Measurements from ENCODE around the gene MRTFA. TPM values are rescaled to one million over a fixed set of nuclear protein-coding genes. Genes with fewer than 3 reads are reported as not detected.

MRTFA gene
- total RNA-seq, 1 experiment from 2014 or later: 28.0 TPM

DNA sequence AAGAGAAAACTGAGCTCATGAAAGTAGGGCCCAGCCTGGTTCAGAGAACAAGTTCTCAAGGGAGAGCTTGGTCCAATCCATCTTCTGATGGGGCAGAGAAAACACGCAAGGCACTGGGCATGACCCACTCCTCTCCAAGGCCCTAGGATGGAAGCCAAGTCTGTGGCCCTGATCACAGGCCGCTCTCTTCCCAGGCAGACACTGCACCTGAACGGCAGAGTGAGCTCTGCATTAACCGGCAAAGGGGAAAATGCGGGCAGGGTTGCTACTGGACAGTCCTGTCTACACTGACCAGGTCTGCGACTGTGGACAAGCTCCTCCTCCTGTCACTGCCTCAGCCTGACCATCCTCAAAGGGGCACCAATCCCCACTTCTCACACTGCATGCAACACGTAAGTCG, 216.8 kb downstream of the MRTFA start:
- no TSS peak for BruUV-seq (replicated peaks)
- ATAC-seq (no peak), DNase-seq (ENCODE audit: low read depth, low spot score) (no peak)
- Histone ChIP-seq H3K9me3 (ENCODE audit: control insufficient read depth in 1 of 2, insufficient read depth in 1 of 2, low read depth in 1 of 2, low read length in 2 of 2) (no peaks in the 10 kb centered on the region), H2AFZ (ENCODE audit: low read depth, low read length, poor library complexity, severe bottlenecking) (no peak overlapping the region), H3K4me3 (replicated peaks in 1 of 2; ENCODE audit: low read depth in 1 of 2, low read length in 2 of 2) (no peak overlapping the region), H3K36me3 (ENCODE audit: control insufficient read depth in 1 of 2, insufficient read depth in 2 of 2, low read length in 2 of 2) (no peaks in the 10 kb centered on the region; a peak in 2 of 4 replicates), H3K4me1 (ENCODE audit: control insufficient read depth in 1 of 2, insufficient read depth in 2 of 2, low read length in 2 of 2) (no peaks in the 10 kb centered on the region), H3K9me2 (ENCODE audit: insufficient read depth) (no peaks in the 10 kb centered on the region), H4K20me1 (ENCODE audit: insufficient read depth) (no peaks in the 10 kb centered on the region), H3K9ac (ENCODE audit: low read length) (no peak overlapping the region), H3K27ac (ENCODE audit: low read depth, low read length) (no peak overlapping the region), H3K27me3 (ENCODE audit: insufficient read depth, low read length) (no peaks in the 10 kb centered on the region), H3K4me2 (ENCODE audit: low read length) (no peak overlapping the region), H3K79me2 (ENCODE audit: insufficient read depth, low read length) (no peaks in the 10 kb centered on the region)
- ChIA-PET RAD21 (ENCODE audit: low non-redundant PET in 1 of 2, low total read pairs in 2 of 2, uncharacterized antibody in 2 of 2, unreplicated experiment in 2 of 2) (no interaction called here), POLR2A (no interaction called here), CTCF (interaction anchor here (0.7 kb wide), 1 partner anchor 17 kb away, joined by 3 read pairs; no protein-coding TSS in a partner anchor)
- TF ChIP-seq EZH2phosphoT487 (IDR thresholded peaks at IDR 0.05; ENCODE audit: borderline replicate concordance) (no peak), FOSL1 (IDR thresholded peaks at IDR 0.05; ENCODE audit: low read depth) (no peak), ATF3 (IDR thresholded peaks at IDR 0.05) (no peak)
- intact Hi-C loops (cut with micrococcal nuclease): no loop called here

DNA sequence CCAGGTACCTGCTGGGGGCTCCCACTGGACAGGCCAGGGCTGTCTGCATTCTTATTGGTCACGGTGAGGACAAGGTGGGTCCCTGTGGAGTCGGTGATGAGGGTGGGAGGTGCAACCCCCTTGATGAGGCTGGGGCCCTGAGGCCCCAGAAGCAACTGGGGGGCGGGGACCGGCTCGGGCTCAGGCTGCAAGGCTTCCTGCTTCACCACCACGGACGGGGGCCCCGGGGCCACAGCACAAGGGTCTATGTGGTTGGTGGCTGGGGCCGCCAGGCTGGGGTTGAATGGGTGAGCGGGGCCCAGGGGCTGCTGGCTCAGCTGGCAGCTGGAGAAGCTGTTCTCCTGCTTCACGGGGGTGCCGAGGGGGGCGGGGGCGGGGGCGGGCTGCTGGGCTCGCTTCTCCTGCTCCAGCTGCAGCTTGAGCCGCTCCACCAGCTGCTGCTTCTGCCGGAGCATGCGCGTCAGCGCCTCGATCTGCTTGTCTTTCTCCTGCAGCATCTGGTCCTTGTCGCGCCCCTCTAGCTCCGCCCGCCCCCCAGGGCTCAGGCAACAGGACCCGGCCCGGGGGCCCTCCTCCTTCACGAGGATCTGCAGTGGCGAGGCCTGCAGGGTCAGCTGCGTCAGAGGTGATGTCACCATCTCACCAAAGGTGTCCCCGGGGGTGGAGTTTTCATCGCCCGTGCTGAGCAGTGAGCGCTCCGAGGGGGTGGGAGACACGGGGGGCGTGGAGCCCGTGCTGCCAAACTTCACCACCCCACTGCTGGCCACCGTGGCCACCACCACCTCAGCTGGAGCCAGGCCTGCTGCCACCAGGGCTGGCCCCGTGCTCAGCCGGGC, 217.9 kb downstream of the MRTFA start:
- ATAC-seq (no peak), DNase-seq (ENCODE audit: low read depth, low spot score) (no peak)
- Histone ChIP-seq H3K9me3 (ENCODE audit: control insufficient read depth in 1 of 2, insufficient read depth in 1 of 2, low read depth in 1 of 2, low read length in 2 of 2) (no peaks in the 10 kb centered on the region), H2AFZ (ENCODE audit: low read depth, low read length, poor library complexity, severe bottlenecking) (no peak overlapping the region), H3K9me2 (ENCODE audit: insufficient read depth) (no peaks in the 10 kb centered on the region), H3K4me3 (replicated peaks in 1 of 2; ENCODE audit: low read depth in 1 of 2, low read length in 2 of 2) (no peak overlapping the region), H4K20me1 (ENCODE audit: insufficient read depth) (no peaks in the 10 kb centered on the region), H3K79me2 (ENCODE audit: insufficient read depth, low read length) (no peaks in the 10 kb centered on the region), H3K4me1 (ENCODE audit: control insufficient read depth in 1 of 2, insufficient read depth in 2 of 2, low read length in 2 of 2) (no peaks in the 10 kb centered on the region), H3K27ac (ENCODE audit: low read depth, low read length) (no peak overlapping the region), H3K36me3 (ENCODE audit: control insufficient read depth in 1 of 2, insufficient read depth in 2 of 2, low read length in 2 of 2) (no peaks in the 10 kb centered on the region; a peak in 2 of 4 replicates), H3K27me3 (ENCODE audit: insufficient read depth, low read length) (no peaks in the 10 kb centered on the region), H3K4me2 (ENCODE audit: low read length) (no peak overlapping the region), H3K9ac (ENCODE audit: low read length) (no peak overlapping the region)
- ChIA-PET POLR2A (no interaction called here), RAD21 (ENCODE audit: low non-redundant PET in 1 of 2, low total read pairs in 2 of 2, uncharacterized antibody in 2 of 2, unreplicated experiment in 2 of 2) (no interaction called here), CTCF (no interaction called here)
- BruUV-seq (replicated peaks): no TSS peak
- intact Hi-C loops (cut with micrococcal nuclease): no loop called here
- TF ChIP-seq ZNF274 (IDR thresholded peaks at IDR 0.05; ENCODE audit: low read depth, low read length): no peak
- TF ChIP-seq ELF1 (IDR thresholded peaks at IDR 0.05; ENCODE audit: borderline replicate concordance, low read depth): no peak
- no peak for TF ChIP-seq CEBPB (IDR thresholded peaks at IDR 0.05; ENCODE audit: low read depth)
- TF ChIP-seq ZBTB33 (IDR thresholded peaks at IDR 0.05; ENCODE audit: extremely low read depth, insufficient replicate concordance, low read length): no peak
- TF ChIP-seq CBX3 (IDR thresholded peaks at IDR 0.05; ENCODE audit: low read depth): no peak
- TF ChIP-seq TCF7L2 (IDR thresholded peaks at IDR 0.05; ENCODE audit: borderline replicate concordance, extremely low read depth, insufficient read depth, insufficient read length): no peak
- no peak for TF ChIP-seq POLR2AphosphoS5 (IDR thresholded peaks at IDR 0.05; ENCODE audit: low read depth, low read length)
- TF ChIP-seq EZH2 (IDR thresholded peaks at IDR 0.05): no peak
- TF ChIP-seq EGR1 (IDR thresholded peaks at IDR 0.05; ENCODE audit: low read depth): no peak
- no peak for TF ChIP-seq SIN3A (IDR thresholded peaks at IDR 0.05; ENCODE audit: low read depth)
- no peak for TF ChIP-seq POLR2A (IDR thresholded peaks at IDR 0.05; ENCODE audit: borderline replicate concordance, extremely low read depth, insufficient read depth, insufficient read length)
- TF ChIP-seq REST (IDR thresholded peaks at IDR 0.05; ENCODE audit: low read depth): no peak
